Mesothelial cell of epicardium (in vitro differentiated cells): ENCODE data around the gene ITGA2B. TPM values are rescaled to one million over a fixed set of nuclear protein-coding genes. Genes with fewer than 3 reads are reported as not detected.
"Not testable (repeated sequence)": the region's sequence is repeated elsewhere in the genome, so short reads cannot be mapped to it uniquely, and the experiment has no call there.

Source experiments
- DNase-seq, 2 experiments: peaks; one replicate each; pipeline ENCODE4 v3.0.0; 2021; ENCODE audit warnings: low spot score in 2 of 2; ENCODE audit not compliant: unreplicated experiment in 2 of 2
- H3K27ac Mint-ChIP-seq: 2 replicates; pipeline ENCODE4 v1.8.0; 2021; ENCODE audit warnings: mixed read lengths
- H3K27me3 Mint-ChIP-seq: 2 replicates; pipeline ENCODE4 v1.8.0; 2021; ENCODE audit warnings: low read depth, mixed read lengths
- H3K36me3 Mint-ChIP-seq: 2 replicates; pipeline ENCODE4 v1.8.0; 2021; ENCODE audit warnings: mixed read lengths
- H3K4me1 Mint-ChIP-seq: 2 replicates; pipeline ENCODE4 v1.8.0; 2021; ENCODE audit warnings: mixed read lengths
- H3K4me3 Mint-ChIP-seq: 2 replicates; pipeline ENCODE4 v1.8.0; 2021; ENCODE audit warnings: mild to moderate bottlenecking, moderate library complexity, mixed read lengths
- H3K9me3 Mint-ChIP-seq: 2 replicates; pipeline ENCODE4 v1.8.0; 2021; ENCODE audit warnings: mixed read lengths
- total RNA-seq: library from RNA; stranded (reverse); gene quantifications from 3 replicates; pipeline ENCODE4 v1.2.1, GENCODE V29; 2021
- TF ChIP-seq, protein P1 (sequence below): fragments of 200-600 bp; sonication (generic); IDR thresholded peaks from one replicate; pipeline ENCODE4 v1.5.0; 2021; ENCODE audit warnings: antibody characterized with exemption; ENCODE audit not compliant: unreplicated experiment

Gene ITGA2B
- total RNA-seq, 1 donor from 2014 or later, result 15.9 TPM

- no peaks in the 10 kb centered on the region for H3K9me3 Mint-ChIP-seq
- H3K27ac Mint-ChIP-seq, result no peak overlapping the region
- peaks cover 8% of the 10 kb centered on the region for H3K4me1 Mint-ChIP-seq
These were observed 38.0 kb downstream of the ITGA2B start for GRCh38 chr17:44351464-44351863.

GRCh38 chr17:44350733-44351226, 38.7 kb downstream of the ITGA2B start:
- peaks cover 13% of the 10 kb centered on the region for H3K4me1 Mint-ChIP-seq
- H3K4me3 Mint-ChIP-seq, result no peak overlapping the region
- peaks cover 5% of the 10 kb centered on the region for H3K36me3 Mint-ChIP-seq
- no peaks in the 10 kb centered on the region for H3K27me3 Mint-ChIP-seq
- H3K27ac Mint-ChIP-seq, result no peak overlapping the region
- peak in 1 of 2 experiments; percentile 77 for DNase-seq
- H3K9me3 Mint-ChIP-seq, result no peaks in the 10 kb centered on the region
- TF ChIP-seq, protein P1, sequence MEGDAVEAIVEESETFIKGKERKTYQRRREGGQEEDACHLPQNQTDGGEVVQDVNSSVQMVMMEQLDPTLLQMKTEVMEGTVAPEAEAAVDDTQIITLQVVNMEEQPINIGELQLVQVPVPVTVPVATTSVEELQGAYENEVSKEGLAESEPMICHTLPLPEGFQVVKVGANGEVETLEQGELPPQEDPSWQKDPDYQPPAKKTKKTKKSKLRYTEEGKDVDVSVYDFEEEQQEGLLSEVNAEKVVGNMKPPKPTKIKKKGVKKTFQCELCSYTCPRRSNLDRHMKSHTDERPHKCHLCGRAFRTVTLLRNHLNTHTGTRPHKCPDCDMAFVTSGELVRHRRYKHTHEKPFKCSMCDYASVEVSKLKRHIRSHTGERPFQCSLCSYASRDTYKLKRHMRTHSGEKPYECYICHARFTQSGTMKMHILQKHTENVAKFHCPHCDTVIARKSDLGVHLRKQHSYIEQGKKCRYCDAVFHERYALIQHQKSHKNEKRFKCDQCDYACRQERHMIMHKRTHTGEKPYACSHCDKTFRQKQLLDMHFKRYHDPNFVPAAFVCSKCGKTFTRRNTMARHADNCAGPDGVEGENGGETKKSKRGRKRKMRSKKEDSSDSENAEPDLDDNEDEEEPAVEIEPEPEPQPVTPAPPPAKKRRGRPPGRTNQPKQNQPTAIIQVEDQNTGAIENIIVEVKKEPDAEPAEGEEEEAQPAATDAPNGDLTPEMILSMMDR, result peak; percentile 80

More at GRCh38 chr17:44351464-44351863, 38.0 kb downstream of the ITGA2B start:
- peaks cover 5% of the 10 kb centered on the region for H3K36me3 Mint-ChIP-seq
- DNase-seq, result no peak
- TF ChIP-seq, protein P1, result no peak
- H3K27me3 Mint-ChIP-seq, result no peaks in the 10 kb centered on the region
- no peak overlapping the region for H3K4me3 Mint-ChIP-seq

- Mint-ChIP-seq H3K36me3 (peaks cover 5% of the 10 kb centered on the region), H3K27me3 (no peaks in the 10 kb centered on the region), H3K9me3 (no peaks in the 10 kb centered on the region), H3K27ac (no peak overlapping the region), H3K4me3 (no peak overlapping the region), H3K4me1 (peaks cover 16% of the 10 kb centered on the region)
- TF ChIP-seq, protein P1, result no peak
- no peak for DNase-seq
These were observed 39.8 kb downstream of the ITGA2B start for GRCh38 chr17:44349553-44350070.

- Mint-ChIP-seq H3K4me1 (peaks cover 16% of the 10 kb centered on the region), H3K27me3 (no peaks in the 10 kb centered on the region), H3K4me3 (no peak overlapping the region), H3K27ac (no peak overlapping the region), H3K9me3 (no peaks in the 10 kb centered on the region), H3K36me3 (peaks cover 5% of the 10 kb centered on the region)
- DNase-seq, result no peak
- TF ChIP-seq, protein P1, result no peak
These were observed 40.5 kb downstream of the ITGA2B start for GRCh38 chr17:44348988-44349364.

GRCh38 chr17:44348234-44348987, 41.0 kb downstream of the ITGA2B start:
- Mint-ChIP-seq H3K27ac (no peak overlapping the region), H3K4me3 (no peak overlapping the region), H3K4me1 (peaks cover 16% of the 10 kb centered on the region), H3K27me3 (no peaks in the 10 kb centered on the region), H3K36me3 (peaks cover 5% of the 10 kb centered on the region), H3K9me3 (no peaks in the 10 kb centered on the region)
- DNase-seq, result no peak
- TF ChIP-seq, protein P1, result no peak

DNA sequence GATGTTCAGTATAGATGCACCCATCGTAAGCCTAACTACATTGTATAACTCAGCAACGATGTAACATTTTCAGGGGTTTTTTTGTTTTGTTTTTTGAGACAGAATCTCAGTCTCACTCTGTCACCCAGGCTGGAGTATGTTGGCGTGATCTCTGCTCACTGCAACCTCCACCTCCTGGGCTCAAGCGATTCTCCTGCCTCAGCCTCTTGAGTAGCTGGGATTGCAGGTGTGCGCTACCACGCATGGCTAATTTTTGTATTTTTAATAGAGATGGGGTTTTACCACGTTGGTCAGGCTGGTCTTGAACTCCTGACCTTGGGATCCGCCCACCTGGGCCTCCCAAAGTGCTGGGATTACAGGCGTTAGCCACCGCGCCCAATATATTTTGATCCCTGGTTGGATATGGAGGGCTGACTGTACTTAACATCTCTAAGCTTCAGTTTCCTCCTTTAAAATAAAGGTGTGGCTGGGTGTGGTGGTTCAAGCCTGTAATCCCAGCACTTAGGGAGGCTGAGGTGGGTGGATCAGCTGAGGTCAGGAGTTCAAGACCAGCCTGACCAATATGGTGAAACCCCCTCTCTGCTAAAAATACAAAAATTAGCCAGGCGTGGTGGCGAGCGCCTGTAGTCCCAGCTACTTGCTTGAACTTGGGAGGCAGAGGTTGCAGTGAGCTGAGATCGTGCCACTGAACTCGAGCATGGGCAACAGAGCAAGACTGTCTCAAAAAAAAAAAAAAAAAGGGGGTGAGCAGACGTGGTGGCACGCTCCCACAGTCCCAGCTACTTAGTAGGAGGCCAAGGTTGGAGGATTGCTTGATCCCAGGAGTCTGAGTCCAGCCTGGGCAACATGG, 42.0 kb downstream of the ITGA2B start:
- not testable (repeated sequence) for DNase-seq

More for the DNA sequence above, 42.0 kb downstream of the ITGA2B start:
- not testable (repeated sequence) for H3K36me3 Mint-ChIP-seq, H3K27me3 Mint-ChIP-seq, H3K27ac Mint-ChIP-seq, H3K4me3 Mint-ChIP-seq, H3K9me3 Mint-ChIP-seq
- peaks cover 12% of the 10 kb centered on the region for H3K4me1 Mint-ChIP-seq
